HepG2 (cell line): ENCODE measurements around the gene ONECUT2. TPM values are rescaled to one million over a fixed set of nuclear protein-coding genes. Genes with fewer than 3 reads are reported as not detected.

Experiments
- ATAC-seq: fragments of 200-7000 bp; cut with Tn5 transposase; 3 replicates; pipeline ENCODE4 v1.9.1; 2020; ENCODE audit warnings: mild to moderate bottlenecking, moderate library complexity
- BruUV-seq: library from RNA; stranded (reverse); fragments of 400-500 nt; replicated peaks from 2 replicates; lab custom pipeline; 2021; lab: Mats Ljungman, UMichigan
- CTCF ChIA-PET: fragments of 300-600 bp; formaldehyde crosslinking; extraction: SDS; loops from one replicate; lab custom pipeline; 2021; ENCODE audit warnings: low total read pairs, inconsistent platforms, low intra/inter-chr PET ratio; lab: Yijun Ruan, JAX
- POLR2A ChIA-PET: fragments of 350-600 bp; sonication (Branson Sonifier 250); formaldehyde crosslinking; loops from one replicate; lab custom pipeline; 2020; ENCODE audit warnings: antibody characterized with exemption, inconsistent platforms; lab: Yijun Ruan, JAX
- DNase-seq: peaks from one replicate; pipeline ENCODE4 v3.0.0-alpha.2; 2015; ENCODE audit warnings: low spot score
- FAIRE-seq: peaks from 3 replicates; lab custom pipeline; 2011; peaks lifted over from hg19 to GRCh38; lab: Jason Lieb, UNC
- H2AFZ ChIP-seq: one replicate; pipeline ENCODE4 v1.6.1; 2011; ENCODE audit warnings: low read length, inconsistent platforms
- H3K27ac ChIP-seq: fragments of 300-600 bp; 3 replicates; pipeline ENCODE4 v1.8.0; 2011; ENCODE audit warnings: mixed run types, mild to moderate bottlenecking, mixed read lengths, low read length, inconsistent platforms; ENCODE audit not compliant: insufficient read depth; ENCODE audit errors: extremely low read length
- H3K27me3 ChIP-seq, 2 experiments: fragments of 200-600 bp in 1 of 2; 2 replicates in 1 of 2; 3 replicates in 1 of 2; pipeline versions ENCODE4 v1.6.0 to v1.8.0; 2011; ENCODE audit warnings: low read length in 2 of 2, mild to moderate bottlenecking in 2 of 2, moderate library complexity in 2 of 2, inconsistent platforms in 1 of 2; ENCODE audit not compliant: insufficient read depth in 2 of 2, control insufficient read depth in 1 of 2
- H3K36me3 ChIP-seq, 2 experiments: fragments of 200-600 bp in 1 of 2; replicated peaks in 1 of 2; 2 replicates in 1 of 2; 3 replicates in 1 of 2; pipeline versions ENCODE4 v1.5.1 to v1.8.0; 2011; ENCODE audit warnings: low read length in 2 of 2, inconsistent platforms in 1 of 2; ENCODE audit not compliant: insufficient read depth in 2 of 2, control insufficient read depth in 1 of 2
- H3K4me1 ChIP-seq: 2 replicates; pipeline ENCODE4 v1.5.1; 2012; ENCODE audit warnings: low read length, inconsistent platforms; ENCODE audit not compliant: insufficient read depth
- H3K4me2 ChIP-seq: 2 replicates; pipeline ENCODE4 v1.6.0; 2011; ENCODE audit warnings: low read depth, low read length, inconsistent platforms
- H3K4me3 ChIP-seq, 3 experiments: fragments of 200-600 bp in 1 of 3; sonication (generic), shearing (Covaris generic) in 1 of 3; replicated peaks in 1 of 3; 2 replicates each; pipeline ENCODE4 v1.5.1; 2011 to 2016; ENCODE audit warnings: low read length in 3 of 3, inconsistent platforms in 2 of 3, low read depth in 2 of 3, mild to moderate bottlenecking in 2 of 3, control low read depth in 1 of 3, mixed read lengths in 1 of 3; ENCODE audit not compliant: insufficient read depth in 1 of 3
- H3K79me2 ChIP-seq: one replicate; pipeline ENCODE4 v1.6.1; 2011; ENCODE audit warnings: low read length, inconsistent platforms; ENCODE audit not compliant: insufficient read depth
- H3K9ac ChIP-seq: 2 replicates; pipeline ENCODE4 v1.6.0; 2011; ENCODE audit warnings: mild to moderate bottlenecking, low read depth, low read length, inconsistent platforms; ENCODE audit not compliant: insufficient read depth
- H3K9me3 ChIP-seq: 2 replicates; pipeline ENCODE4 v1.5.1; 2012; ENCODE audit warnings: mild to moderate bottlenecking, low read length
- H4K20me1 ChIP-seq: 2 replicates; pipeline ENCODE4 v1.6.0; 2011; ENCODE audit warnings: inconsistent platforms, mild to moderate bottlenecking, low read length, moderate library complexity; ENCODE audit not compliant: insufficient read depth
- ATF7-NPFF ChIP-seq: sonication (generic); formaldehyde crosslinking; IDR thresholded peaks from 2 replicates; pipeline ENCODE4 v1.8.1; 2023; ENCODE audit warnings: mild to moderate bottlenecking, low read depth, missing genetic modification reagents, moderate library complexity
- DNMT3B ChIP-seq: conservative IDR thresholded peaks from 2 replicates; pipeline ENCODE4 v1.6.1; 2016; ENCODE audit warnings: missing biosample characterization, control low read depth
- MEF2D ChIP-seq: sonication (generic); formaldehyde crosslinking; IDR thresholded peaks from 2 replicates; pipeline ENCODE4 v1.5.1; 2020; ENCODE audit warnings: mild to moderate bottlenecking, missing genetic modification reagents
- PTBP1 ChIP-seq: fragments of 200-400 bp; formaldehyde crosslinking; IDR thresholded peaks from 2 replicates; pipeline ENCODE4 v1.6.1; 2018; ENCODE audit warnings: low read length, low read depth; ENCODE audit not compliant: poor library complexity, severe bottlenecking
- SYNCRIP ChIP-seq: fragments of 200-400 bp; formaldehyde crosslinking; IDR thresholded peaks from 2 replicates; pipeline ENCODE4 v1.6.1; 2018; ENCODE audit warnings: mild to moderate bottlenecking, low read depth, low read length; ENCODE audit not compliant: insufficient read depth
- ZNF468 ChIP-seq: sonication (generic); formaldehyde crosslinking; IDR thresholded peaks from 2 replicates; pipeline ENCODE4 v1.8.0; 2022; ENCODE audit warnings: mild to moderate bottlenecking, moderate library complexity, missing genetic modification reagents
- ZNF496 ChIP-seq: sonication (generic); formaldehyde crosslinking; IDR thresholded peaks from 2 replicates; pipeline ENCODE4 v1.8.1; 2023; ENCODE audit warnings: mild to moderate bottlenecking, moderate library complexity, missing genetic modification reagents; ENCODE audit not compliant: insufficient replicate concordance
- WGBS: methylation state at CpG from one replicate; pipeline ENCODE4 v1.1.6; 2017; ENCODE audit warnings: low lambda C conversion rate; 5-methylcytosine and 5-hydroxymethylcytosine counted together
- in situ Hi-C: cut with HindIII; loops from 2 replicates; pipeline ENCODE4 v1.10.0; 2017; ENCODE audit warnings: low pct_unique_long_range_greater_than_20kb; ENCODE audit not compliant: extremely low pct_ligation_motif_present
- intact Hi-C: fragments of 100-400 bp; cut with micrococcal nuclease; formaldehyde crosslinking; loops from one replicate; pipeline ENCODE4 v1.10.0; 2022; ENCODE audit not compliant: unreplicated experiment
- polyA plus RNA-seq, 8 experiments: library from polyadenylated mRNA; depleted of rRNA in 3 of 8; stranded (reverse) in 7 of 8; unstranded in 1 of 8; fragments of >200 nt; fragmentation: Illumina TruSeq in 4 of 8; extraction: Trizol in 4 of 8; gene quantifications; 2 replicates each; pipeline versions ENCODE4 v1.2.1 to v1.2.3, GENCODE V29; 2011 to 2016; ENCODE audit warnings: low read depth in 4 of 8, missing spikeins in 1 of 8, mixed read lengths in 1 of 8; ENCODE audit not compliant: insufficient read depth in 1 of 8
- total RNA-seq, 5 experiments: library from RNA; depleted of rRNA; stranded (reverse); fragments of >200 nt; fragmentation: Illumina TruSeq; extraction: Trizol; gene quantifications; 2 replicates each; pipeline ENCODE4 v1.2.3, GENCODE V29; 2016; ENCODE audit warnings: low read depth in 1 of 5
- TF ChIP-seq, protein P1 (sequence below): sonication (generic); formaldehyde crosslinking; IDR thresholded peaks from 2 replicates; pipeline ENCODE4 v1.4.0; 2020; ENCODE audit warnings: missing genetic modification reagents
- TF ChIP-seq, protein P2 (sequence below): IDR thresholded peaks from 2 replicates; pipeline ENCODE4 v1.6.1; 2016; ENCODE audit warnings: control low read depth

Gene ONECUT2
- total and polyA plus RNA-seq, 2 of the 13 experiments (the other 11 are each of a cell fraction or from before 2014, with no cell fraction given): 3.0 to 3.2 TPM

DNA sequence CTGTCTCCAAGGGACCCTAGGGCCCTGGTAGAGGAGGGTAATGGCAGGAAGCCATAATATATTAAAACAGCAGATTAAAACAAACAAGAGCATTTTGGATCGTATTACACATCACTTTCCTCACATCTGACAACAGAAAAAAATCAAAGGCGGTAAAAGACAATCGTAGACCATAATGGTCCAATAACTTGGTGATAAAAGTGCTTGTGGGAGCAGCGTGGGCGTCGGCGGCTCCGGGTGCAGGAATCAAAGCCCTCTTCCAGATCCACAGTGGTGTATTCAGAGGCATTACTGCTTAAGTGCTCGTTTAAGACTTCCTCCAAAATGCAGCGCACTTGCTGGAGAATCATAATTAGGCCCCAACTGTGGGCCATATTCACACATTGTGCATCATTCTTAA lies 83.4 kb downstream of the ONECUT2 start:
- intact Hi-C loops: no loop called here
- Histone ChIP-seq H3K4me3 (no peak overlapping the region), H3K79me2 (no peaks in the 10 kb centered on the region), H4K20me1 (no peaks in the 10 kb centered on the region), H3K4me1 (no peaks in the 10 kb centered on the region), H3K36me3 (no peaks in the 10 kb centered on the region), H3K9ac (no peak overlapping the region), H3K4me2 (no peak overlapping the region), H3K9me3 (no peaks in the 10 kb centered on the region), H3K27ac (no peak overlapping the region), H2AFZ (no peak overlapping the region), H3K27me3 (no peaks in the 10 kb centered on the region)
- TF ChIP-seq, protein P1, sequence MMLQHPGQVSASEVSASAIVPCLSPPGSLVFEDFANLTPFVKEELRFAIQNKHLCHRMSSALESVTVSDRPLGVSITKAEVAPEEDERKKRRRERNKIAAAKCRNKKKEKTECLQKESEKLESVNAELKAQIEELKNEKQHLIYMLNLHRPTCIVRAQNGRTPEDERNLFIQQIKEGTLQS (CRISPR knock-in tag): no peak
- TF ChIP-seq ZNF496 (CRISPR knock-in tag): no peak
- TF ChIP-seq, protein P2, sequence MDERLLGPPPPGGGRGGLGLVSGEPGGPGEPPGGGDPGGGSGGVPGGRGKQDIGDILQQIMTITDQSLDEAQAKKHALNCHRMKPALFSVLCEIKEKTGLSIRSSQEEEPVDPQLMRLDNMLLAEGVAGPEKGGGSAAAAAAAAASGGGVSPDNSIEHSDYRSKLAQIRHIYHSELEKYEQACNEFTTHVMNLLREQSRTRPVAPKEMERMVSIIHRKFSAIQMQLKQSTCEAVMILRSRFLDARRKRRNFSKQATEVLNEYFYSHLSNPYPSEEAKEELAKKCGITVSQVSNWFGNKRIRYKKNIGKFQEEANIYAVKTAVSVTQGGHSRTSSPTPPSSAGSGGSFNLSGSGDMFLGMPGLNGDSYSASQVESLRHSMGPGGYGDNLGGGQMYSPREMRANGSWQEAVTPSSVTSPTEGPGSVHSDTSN (CRISPR knock-in tag): no peak
- no peak for TF ChIP-seq ATF7-NPFF (CRISPR knock-in tag)
- no peak for TF ChIP-seq SYNCRIP
- TF ChIP-seq DNMT3B: no peak
- no peak for TF ChIP-seq PTBP1
- TF ChIP-seq MEF2D (CRISPR knock-in tag): no peak
- no peak for TF ChIP-seq ZNF468
- DNase-seq: no peak
- ChIA-PET POLR2A (no interaction called here), CTCF (no interaction called here)
- in situ Hi-C loops: no loop called here
- no TSS peak for BruUV-seq
- no peak for ATAC-seq
- FAIRE-seq: no peak
- 52% methylated on average over 10 of the region's 10 CpGs for WGBS
